Prostate gland (tissue), 2 donors: ENCODE data around the gene SHC4. TPM values are rescaled to one million over a fixed set of nuclear protein-coding genes. Genes with fewer than 3 reads are reported as not detected.

Source experiments
- DNase-seq: peaks from one replicate; pipeline ENCODE4 v3.0.0-alpha.2; 2019; ENCODE audit warnings: low spot score
- H3K27ac ChIP-seq, 2 donors: fragments of 200-600 bp; sonication (generic); 2 replicates each; pipeline ENCODE4 v1.5.1; 2017 to 2019
- H3K27me3 ChIP-seq: fragments of 200-600 bp; sonication (generic); replicated peaks from 2 replicates; pipeline ENCODE4 v1.5.1; 2019; ENCODE audit not compliant: insufficient read depth
- H3K36me3 ChIP-seq, 2 donors: fragments of 200-600 bp; sonication (generic); 1 replicate in 1 of 2; 2 replicates in 1 of 2; pipeline versions ENCODE4 v1.5.1 to v1.8.1; 2017 to 2019
- H3K4me1 ChIP-seq: fragments of 200-600 bp; sonication (generic); replicated peaks from 2 replicates; pipeline ENCODE4 v1.5.1; 2019
- H3K4me3 ChIP-seq, 2 donors: fragments of 200-600 bp; sonication (generic); 2 replicates each; pipeline ENCODE4 v1.5.1; 2017 to 2019
- H3K9me3 ChIP-seq: fragments of 200-600 bp; sonication (generic); 2 replicates; pipeline ENCODE4 v1.5.1; 2017
- CTCF ChIP-seq, 4 experiments: fragments of 200-600 bp in 2 of 4; fragments of 450-650 bp in 2 of 4; sonication (generic) in 2 of 4; IDR thresholded peaks; 1 replicate in 3 of 4; 2 replicates in 1 of 4; pipeline ENCODE4 v1.5.1; 2016 to 2019; ENCODE audit warnings: antibody characterized with exemption in 4 of 4, mild to moderate bottlenecking in 2 of 4, moderate library complexity in 2 of 4
- POLR2A ChIP-seq: fragments of 450-650 bp; IDR thresholded peaks from one replicate; pipeline ENCODE4 v1.6.1; 2016; ENCODE audit warnings: antibody characterized with exemption, mild to moderate bottlenecking
- POLR2AphosphoS5 ChIP-seq: sonication (generic); formaldehyde crosslinking; IDR thresholded peaks from one replicate; pipeline ENCODE4 v1.6.1; 2017; ENCODE audit warnings: antibody characterized with exemption
- WGBS: methylation state at CpG from one replicate; pipeline ENCODE4 v1.1.5; 2018; 5-methylcytosine and 5-hydroxymethylcytosine counted together
- intact Hi-C: fragments of 100-400 bp; cut with DNase I; formaldehyde crosslinking; loops from one replicate; pipeline ENCODE4 v1.14.2; 2022
- total RNA-seq, 2 donors: library from RNA; depleted of rRNA; stranded (reverse); fragments of >200 nt; gene quantifications; one replicate each; pipeline ENCODE4 v1.1.0, GENCODE V29; 2016

The SHC4 gene
- total RNA-seq, 2 donors from 2014 or later, result 0.27 to 45.0 TPM

- Histone ChIP-seq H3K9me3 (no peaks in the 10 kb centered on the region), H3K4me1 (no peaks in the 10 kb centered on the region), H3K4me3 (no peak overlapping the region), H3K27me3 (no peaks in the 10 kb centered on the region), H3K36me3 (no peaks in the 10 kb centered on the region), H3K27ac (no peak overlapping the region)
- 35% methylated on average over 2 of the region's 2 CpGs for WGBS
- TF ChIP-seq POLR2AphosphoS5 (no peak), POLR2A (no peak), CTCF (IDR thresholded peaks at IDR 0.05) (no peak)
- no peak for DNase-seq
- intact Hi-C loops, result no loop called here
Observed at GRCh38 chr15:48945386-48945785, 18.3 kb downstream of the SHC4 start.

- no peak for TF ChIP-seq CTCF (IDR thresholded peaks at IDR 0.05)
- no peak for TF ChIP-seq POLR2A
- no peak for TF ChIP-seq POLR2AphosphoS5
- Histone ChIP-seq H3K9me3 (no peaks in the 10 kb centered on the region), H3K27ac (no peak overlapping the region), H3K4me3 (no peak overlapping the region), H3K27me3 (no peaks in the 10 kb centered on the region), H3K36me3 (no peaks in the 10 kb centered on the region), H3K4me1 (no peaks in the 10 kb centered on the region)
- no peak for DNase-seq
- intact Hi-C loops, result no loop called here
- WGBS, result 82% methylated on average over 5 of the region's 5 CpGs
Observed at GRCh38 chr15:48941904-48942303, 21.8 kb downstream of the SHC4 start.

GRCh38 chr15:48940508-48940907, 23.2 kb downstream of the SHC4 start:
- TF ChIP-seq POLR2AphosphoS5 (no peak), CTCF (IDR thresholded peaks at IDR 0.05) (no peak), POLR2A (no peak)
- intact Hi-C loops, result no loop called here
- Histone ChIP-seq H3K27me3 (no peaks in the 10 kb centered on the region), H3K27ac (no peak overlapping the region), H3K4me3 (no peak overlapping the region), H3K36me3 (no peaks in the 10 kb centered on the region), H3K9me3 (no peaks in the 10 kb centered on the region), H3K4me1 (no peaks in the 10 kb centered on the region)
- no peak for DNase-seq
- 73% methylated on average over 6 of the region's 6 CpGs for WGBS

- 90% methylated on average over 4 of the region's 4 CpGs for WGBS
- Histone ChIP-seq H3K27ac (no peak overlapping the region), H3K9me3 (no peaks in the 10 kb centered on the region), H3K36me3 (no peaks in the 10 kb centered on the region), H3K27me3 (no peaks in the 10 kb centered on the region), H3K4me1 (no peaks in the 10 kb centered on the region), H3K4me3 (no peak overlapping the region)
- no peak for DNase-seq
- intact Hi-C loops, result no loop called here
- TF ChIP-seq POLR2A (no peak), POLR2AphosphoS5 (no peak), CTCF (IDR thresholded peaks at IDR 0.05) (no peak)
Observed at GRCh38 chr15:48939648-48940047, 24.1 kb downstream of the SHC4 start.

- Histone ChIP-seq H3K27me3 (no peaks in the 10 kb centered on the region), H3K4me3 (no peak overlapping the region), H3K36me3 (no peaks in the 10 kb centered on the region), H3K27ac (no peak overlapping the region), H3K4me1 (no peaks in the 10 kb centered on the region), H3K9me3 (no peaks in the 10 kb centered on the region)
- no peak for DNase-seq
- WGBS, result 60% methylated on average over 2 of the region's 2 CpGs
- intact Hi-C loops, result no loop called here
- TF ChIP-seq POLR2AphosphoS5, result no peak
- no peak for TF ChIP-seq POLR2A
- TF ChIP-seq CTCF (IDR thresholded peaks at IDR 0.05), result no peak
Observed at GRCh38 chr15:48937886-48938285, 25.8 kb downstream of the SHC4 start.
